ENCODE data around the gene DPH2. TPM values are rescaled to one million over a fixed set of nuclear protein-coding genes. Genes with fewer than 3 reads are reported as not detected.

The DPH2 gene
- total RNA-seq, 1 experiment from 2014 or later = 57.5 TPM

DNA sequence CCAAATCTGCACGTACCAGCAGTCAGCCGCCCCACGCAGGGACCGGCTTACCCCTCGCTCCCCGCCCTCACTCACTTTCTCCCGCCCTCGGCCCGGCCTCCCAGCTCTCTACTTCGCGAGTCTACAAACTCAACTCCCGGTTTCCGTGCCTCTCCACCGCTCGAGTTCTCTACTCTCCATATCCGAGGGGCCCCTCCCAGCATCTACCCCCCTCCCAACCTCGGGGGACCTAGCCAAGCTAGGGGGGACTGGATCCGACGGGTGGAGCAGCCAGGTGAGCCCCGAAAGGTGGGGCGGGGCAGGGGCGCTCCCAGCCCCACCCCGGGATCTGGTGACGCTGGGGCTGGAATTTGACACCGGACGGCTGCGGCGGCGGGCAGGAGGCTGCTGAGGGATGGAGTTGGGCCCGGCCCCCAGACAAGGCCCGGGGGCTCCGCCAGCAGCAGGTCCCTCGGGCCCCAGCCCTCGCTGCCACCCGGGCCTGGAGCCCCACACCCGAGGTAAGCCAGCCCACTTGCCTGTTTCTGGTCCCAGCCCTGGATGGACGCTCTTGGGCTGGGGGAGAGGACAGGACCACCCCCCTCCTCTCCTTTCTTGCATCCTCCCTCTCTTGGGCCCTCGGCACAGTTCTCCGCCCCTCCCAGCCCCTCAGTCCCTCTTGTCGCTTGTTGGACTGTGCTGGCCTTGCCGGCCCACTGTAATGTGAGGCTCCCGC lies 36.3 kb upstream of the DPH2 start, which contains the start of gene ARTN (continued):
- TF ChIP-seq HMGXB4 (CRISPR knock-in tag; IDR thresholded peaks at IDR 0.05) (peak; percentile 53; the same call in 1 of the 2 replicates), FOXP4 (CRISPR knock-in tag; IDR thresholded peaks at IDR 0.05) (no peak), AR (CRISPR knock-in tag; IDR thresholded peaks at IDR 0.05) (no peak), ETV6 (CRISPR knock-in tag; IDR thresholded peaks at IDR 0.05) (peak; percentile 34; the same call in 1 of the 2 replicates), ZNF671 (CRISPR knock-in tag; IDR thresholded peaks at IDR 0.05) (no peak), SMAD4 (CRISPR knock-in tag; IDR thresholded peaks at IDR 0.05) (no peak), ZNF232 (CRISPR knock-in tag; IDR thresholded peaks at IDR 0.05) (no peak), MXD4 (CRISPR knock-in tag; IDR thresholded peaks at IDR 0.05; ENCODE audit: borderline replicate concordance) (no peak), ARID4B (CRISPR knock-in tag; IDR thresholded peaks at IDR 0.05; ENCODE audit: borderline replicate concordance) (peak; percentile 69), KAT7 (CRISPR knock-in tag; IDR thresholded peaks at IDR 0.05; ENCODE audit: borderline replicate concordance) (no peak), MYBL2 (CRISPR knock-in tag; IDR thresholded peaks at IDR 0.05) (no peak)
- TF ChIP-seq, protein P1, sequence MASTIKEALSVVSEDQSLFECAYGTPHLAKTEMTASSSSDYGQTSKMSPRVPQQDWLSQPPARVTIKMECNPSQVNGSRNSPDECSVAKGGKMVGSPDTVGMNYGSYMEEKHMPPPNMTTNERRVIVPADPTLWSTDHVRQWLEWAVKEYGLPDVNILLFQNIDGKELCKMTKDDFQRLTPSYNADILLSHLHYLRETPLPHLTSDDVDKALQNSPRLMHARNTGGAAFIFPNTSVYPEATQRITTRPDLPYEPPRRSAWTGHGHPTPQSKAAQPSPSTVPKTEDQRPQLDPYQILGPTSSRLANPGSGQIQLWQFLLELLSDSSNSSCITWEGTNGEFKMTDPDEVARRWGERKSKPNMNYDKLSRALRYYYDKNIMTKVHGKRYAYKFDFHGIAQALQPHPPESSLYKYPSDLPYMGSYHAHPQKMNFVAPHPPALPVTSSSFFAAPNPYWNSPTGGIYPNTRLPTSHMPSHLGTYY (CRISPR knock-in tag; IDR thresholded peaks at IDR 0.05) = no peak
- TF ChIP-seq, protein P2, sequence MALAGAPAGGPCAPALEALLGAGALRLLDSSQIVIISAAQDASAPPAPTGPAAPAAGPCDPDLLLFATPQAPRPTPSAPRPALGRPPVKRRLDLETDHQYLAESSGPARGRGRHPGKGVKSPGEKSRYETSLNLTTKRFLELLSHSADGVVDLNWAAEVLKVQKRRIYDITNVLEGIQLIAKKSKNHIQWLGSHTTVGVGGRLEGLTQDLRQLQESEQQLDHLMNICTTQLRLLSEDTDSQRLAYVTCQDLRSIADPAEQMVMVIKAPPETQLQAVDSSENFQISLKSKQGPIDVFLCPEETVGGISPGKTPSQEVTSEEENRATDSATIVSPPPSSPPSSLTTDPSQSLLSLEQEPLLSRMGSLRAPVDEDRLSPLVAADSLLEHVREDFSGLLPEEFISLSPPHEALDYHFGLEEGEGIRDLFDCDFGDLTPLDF (CRISPR knock-in tag; IDR thresholded peaks at IDR 0.05) = no peak
- TF ChIP-seq, protein P3, sequence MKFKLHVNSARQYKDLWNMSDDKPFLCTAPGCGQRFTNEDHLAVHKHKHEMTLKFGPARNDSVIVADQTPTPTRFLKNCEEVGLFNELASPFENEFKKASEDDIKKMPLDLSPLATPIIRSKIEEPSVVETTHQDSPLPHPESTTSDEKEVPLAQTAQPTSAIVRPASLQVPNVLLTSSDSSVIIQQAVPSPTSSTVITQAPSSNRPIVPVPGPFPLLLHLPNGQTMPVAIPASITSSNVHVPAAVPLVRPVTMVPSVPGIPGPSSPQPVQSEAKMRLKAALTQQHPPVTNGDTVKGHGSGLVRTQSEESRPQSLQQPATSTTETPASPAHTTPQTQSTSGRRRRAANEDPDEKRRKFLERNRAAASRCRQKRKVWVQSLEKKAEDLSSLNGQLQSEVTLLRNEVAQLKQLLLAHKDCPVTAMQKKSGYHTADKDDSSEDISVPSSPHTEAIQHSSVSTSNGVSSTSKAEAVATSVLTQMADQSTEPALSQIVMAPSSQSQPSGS (CRISPR knock-in tag; IDR thresholded peaks at IDR 0.05; ENCODE audit: borderline replicate concordance, low read depth) = no peak
- TF ChIP-seq, protein P4, sequence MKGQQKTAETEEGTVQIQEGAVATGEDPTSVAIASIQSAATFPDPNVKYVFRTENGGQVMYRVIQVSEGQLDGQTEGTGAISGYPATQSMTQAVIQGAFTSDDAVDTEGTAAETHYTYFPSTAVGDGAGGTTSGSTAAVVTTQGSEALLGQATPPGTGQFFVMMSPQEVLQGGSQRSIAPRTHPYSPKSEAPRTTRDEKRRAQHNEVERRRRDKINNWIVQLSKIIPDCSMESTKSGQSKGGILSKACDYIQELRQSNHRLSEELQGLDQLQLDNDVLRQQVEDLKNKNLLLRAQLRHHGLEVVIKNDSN (CRISPR knock-in tag; IDR thresholded peaks at IDR 0.05) = no peak; the same call in 1 of the 2 replicates
- TF ChIP-seq, protein P5, sequence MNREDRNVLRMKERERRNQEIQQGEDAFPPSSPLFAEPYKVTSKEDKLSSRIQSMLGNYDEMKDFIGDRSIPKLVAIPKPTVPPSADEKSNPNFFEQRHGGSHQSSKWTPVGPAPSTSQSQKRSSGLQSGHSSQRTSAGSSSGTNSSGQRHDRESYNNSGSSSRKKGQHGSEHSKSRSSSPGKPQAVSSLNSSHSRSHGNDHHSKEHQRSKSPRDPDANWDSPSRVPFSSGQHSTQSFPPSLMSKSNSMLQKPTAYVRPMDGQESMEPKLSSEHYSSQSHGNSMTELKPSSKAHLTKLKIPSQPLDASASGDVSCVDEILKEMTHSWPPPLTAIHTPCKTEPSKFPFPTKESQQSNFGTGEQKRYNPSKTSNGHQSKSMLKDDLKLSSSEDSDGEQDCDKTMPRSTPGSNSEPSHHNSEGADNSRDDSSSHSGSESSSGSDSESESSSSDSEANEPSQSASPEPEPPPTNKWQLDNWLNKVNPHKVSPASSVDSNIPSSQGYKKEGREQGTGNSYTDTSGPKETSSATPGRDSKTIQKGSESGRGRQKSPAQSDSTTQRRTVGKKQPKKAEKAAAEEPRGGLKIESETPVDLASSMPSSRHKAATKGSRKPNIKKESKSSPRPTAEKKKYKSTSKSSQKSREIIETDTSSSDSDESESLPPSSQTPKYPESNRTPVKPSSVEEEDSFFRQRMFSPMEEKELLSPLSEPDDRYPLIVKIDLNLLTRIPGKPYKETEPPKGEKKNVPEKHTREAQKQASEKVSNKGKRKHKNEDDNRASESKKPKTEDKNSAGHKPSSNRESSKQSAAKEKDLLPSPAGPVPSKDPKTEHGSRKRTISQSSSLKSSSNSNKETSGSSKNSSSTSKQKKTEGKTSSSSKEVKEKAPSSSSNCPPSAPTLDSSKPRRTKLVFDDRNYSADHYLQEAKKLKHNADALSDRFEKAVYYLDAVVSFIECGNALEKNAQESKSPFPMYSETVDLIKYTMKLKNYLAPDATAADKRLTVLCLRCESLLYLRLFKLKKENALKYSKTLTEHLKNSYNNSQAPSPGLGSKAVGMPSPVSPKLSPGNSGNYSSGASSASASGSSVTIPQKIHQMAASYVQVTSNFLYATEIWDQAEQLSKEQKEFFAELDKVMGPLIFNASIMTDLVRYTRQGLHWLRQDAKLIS (CRISPR knock-in tag; IDR thresholded peaks at IDR 0.05; ENCODE audit: borderline replicate concordance) = no peak

Measured in WTC11 (cell line).